Stimulated activated CD8-positive, alpha-beta memory T cell treated with anti-CD3 and anti-CD28 coated beads, Interleukin-15, amount 100 ng/mL, for 4 hours (primary cell): ENCODE measurements around the gene BICC1.
"Not testable (repeated sequence)": the region's sequence is repeated elsewhere in the genome, so short reads cannot be mapped to it uniquely, and the experiment has no call there.

Source experiments
- DNase-seq, 2 donors: peaks; one replicate each; pipeline ENCODE4 v3.0.0-alpha.2; 2020; ENCODE audit warnings: low read depth in 2 of 2

Gene BICC1

GRCh38 chr10:58565271-58565670 lies 52.6 kb downstream of the BICC1 start:
- DNase-seq: no peak

- DNase-seq: no peak
Observed at GRCh38 chr10:58567652-58568051, 55.0 kb downstream of the BICC1 start.

- DNase-seq: no peak
Observed at GRCh38 chr10:58568428-58568935, 55.8 kb downstream of the BICC1 start.

- no peak for DNase-seq
Observed at GRCh38 chr10:58570307-58570723, 57.6 kb downstream of the BICC1 start.

- no peak for DNase-seq
Observed at GRCh38 chr10:58570979-58571378, 58.3 kb downstream of the BICC1 start.

GRCh38 chr10:58573144-58573543 lies 60.5 kb downstream of the BICC1 start:
- no peak for DNase-seq

GRCh38 chr10:58574058-58574457 lies 61.4 kb downstream of the BICC1 start:
- no peak for DNase-seq

- DNase-seq: no peak
Observed at GRCh38 chr10:58575491-58575890, 62.8 kb downstream of the BICC1 start.

GRCh38 chr10:58576751-58577436 lies 64.2 kb downstream of the BICC1 start:
- DNase-seq: no peak

GRCh38 chr10:58577437-58577777 lies 64.7 kb downstream of the BICC1 start:
- DNase-seq: no peak

- DNase-seq: no peak
Observed at GRCh38 chr10:58578366-58578765, 65.7 kb downstream of the BICC1 start.

- no peak for DNase-seq
Observed at GRCh38 chr10:58579011-58579655, 66.5 kb downstream of the BICC1 start.

- DNase-seq: no peak
Observed at GRCh38 chr10:58582045-58582444, 69.4 kb downstream of the BICC1 start.

GRCh38 chr10:58585435-58585834 lies 72.8 kb downstream of the BICC1 start:
- no peak for DNase-seq

- no peak for DNase-seq
Observed at GRCh38 chr10:58586282-58587245, 73.9 kb downstream of the BICC1 start.

- no peak for DNase-seq
Observed at GRCh38 chr10:58587676-58588075, 75.0 kb downstream of the BICC1 start.

- DNase-seq: no peak
Observed at GRCh38 chr10:58588673-58589265, 76.1 kb downstream of the BICC1 start.

GRCh38 chr10:58590152-58590840 lies 77.6 kb downstream of the BICC1 start:
- no peak for DNase-seq

GRCh38 chr10:58590924-58591323 lies 78.3 kb downstream of the BICC1 start:
- DNase-seq: no peak

- DNase-seq: no peak
Observed at GRCh38 chr10:58593008-58593407, 80.3 kb downstream of the BICC1 start.

- not testable (repeated sequence) for DNase-seq
Observed at GRCh38 chr10:58597211-58597610, 84.5 kb downstream of the BICC1 start.
